ENCODE data around the gene SERPINE1. TPM values are rescaled to one million over a fixed set of nuclear protein-coding genes. Genes with fewer than 3 reads are reported as not detected.
"Not testable (repeated sequence)": the region's sequence is repeated elsewhere in the genome, so short reads cannot be mapped to it uniquely, and the experiment has no call there.

The SERPINE1 gene
- total and polyA plus RNA-seq, 4 donors, result 12.4 to 436 (median 37.0) TPM

- WGBS, 2 donors, result 58 to 75% methylated on average over 15 of the region's 15 CpGs
- Histone ChIP-seq H3K36me3 (ENCODE audit: control insufficient read depth in 4 of 4, insufficient read depth in 4 of 4, low read length in 4 of 4) (no peaks in the 10 kb centered on the region), H3K4me1 (ENCODE audit: control insufficient read depth in 5 of 5, insufficient read depth in 5 of 5, low read length in 5 of 5) (peaks cover 0 to 15% (median 4%) of the 10 kb centered on the region in 5 donors), H3K9me3 (ENCODE audit: control insufficient read depth in 4 of 4, insufficient read depth in 3 of 4, low read length in 3 of 4) (no peaks in the 10 kb centered on the region), H3K9ac (ENCODE audit: insufficient read depth in 1 of 2, low read length in 2 of 2) (no peak overlapping the region), H3K27me3 (ENCODE audit: control insufficient read depth in 3 of 3, insufficient read depth in 3 of 3, low read length in 2 of 3) (no peaks in the 10 kb centered on the region), H3K27ac (ENCODE audit: low read depth in 1 of 2, low read length in 1 of 2) (no peak overlapping the region), H3K4me3 (no peak overlapping the region)
- no peak for DNase-seq
- no peak for ATAC-seq (ENCODE audit: insufficient read depth, low FRiP score)
- TF ChIP-seq, protein P1, sequence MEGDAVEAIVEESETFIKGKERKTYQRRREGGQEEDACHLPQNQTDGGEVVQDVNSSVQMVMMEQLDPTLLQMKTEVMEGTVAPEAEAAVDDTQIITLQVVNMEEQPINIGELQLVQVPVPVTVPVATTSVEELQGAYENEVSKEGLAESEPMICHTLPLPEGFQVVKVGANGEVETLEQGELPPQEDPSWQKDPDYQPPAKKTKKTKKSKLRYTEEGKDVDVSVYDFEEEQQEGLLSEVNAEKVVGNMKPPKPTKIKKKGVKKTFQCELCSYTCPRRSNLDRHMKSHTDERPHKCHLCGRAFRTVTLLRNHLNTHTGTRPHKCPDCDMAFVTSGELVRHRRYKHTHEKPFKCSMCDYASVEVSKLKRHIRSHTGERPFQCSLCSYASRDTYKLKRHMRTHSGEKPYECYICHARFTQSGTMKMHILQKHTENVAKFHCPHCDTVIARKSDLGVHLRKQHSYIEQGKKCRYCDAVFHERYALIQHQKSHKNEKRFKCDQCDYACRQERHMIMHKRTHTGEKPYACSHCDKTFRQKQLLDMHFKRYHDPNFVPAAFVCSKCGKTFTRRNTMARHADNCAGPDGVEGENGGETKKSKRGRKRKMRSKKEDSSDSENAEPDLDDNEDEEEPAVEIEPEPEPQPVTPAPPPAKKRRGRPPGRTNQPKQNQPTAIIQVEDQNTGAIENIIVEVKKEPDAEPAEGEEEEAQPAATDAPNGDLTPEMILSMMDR (IDR thresholded peaks at IDR 0.05; ENCODE audit: control extremely low read depth, extremely low read depth), result no peak
These were observed 22.7 kb upstream of the SERPINE1 start for GRCh38 chr7:101104193-101104713.

GRCh38 chr7:101104799-101105198 lies 22.1 kb upstream of the SERPINE1 start:
- Histone ChIP-seq H3K9ac (ENCODE audit: insufficient read depth in 1 of 2, low read length in 2 of 2) (no peak overlapping the region), H3K4me1 (ENCODE audit: control insufficient read depth in 5 of 5, insufficient read depth in 5 of 5, low read length in 5 of 5) (peaks cover 0 to 15% (median 4%) of the 10 kb centered on the region in 5 donors), H3K9me3 (ENCODE audit: control insufficient read depth in 4 of 4, insufficient read depth in 3 of 4, low read length in 3 of 4) (no peaks in the 10 kb centered on the region), H3K27ac (ENCODE audit: low read depth in 1 of 2, low read length in 1 of 2) (no peak overlapping the region), H3K27me3 (ENCODE audit: control insufficient read depth in 3 of 3, insufficient read depth in 3 of 3, low read length in 2 of 3) (no peaks in the 10 kb centered on the region), H3K36me3 (ENCODE audit: control insufficient read depth in 4 of 4, insufficient read depth in 4 of 4, low read length in 4 of 4) (no peaks in the 10 kb centered on the region), H3K4me3 (no peak overlapping the region)
- 57 to 79% methylated on average over 3 of the region's 3 CpGs for WGBS, 2 donors
- DNase-seq, result no peak
- no peak for ATAC-seq (ENCODE audit: insufficient read depth, low FRiP score)
- TF ChIP-seq, protein P1 (IDR thresholded peaks at IDR 0.05; ENCODE audit: control extremely low read depth, extremely low read depth), result no peak

GRCh38 chr7:101105248-101105647 lies 21.7 kb upstream of the SERPINE1 start:
- H3K36me3 ChIP-seq (ENCODE audit: control insufficient read depth in 4 of 4, insufficient read depth in 4 of 4, low read length in 4 of 4); DNase-seq; H3K4me3 ChIP-seq; H3K9ac ChIP-seq (ENCODE audit: insufficient read depth in 1 of 2, low read length in 2 of 2); H3K9me3 ChIP-seq (ENCODE audit: control insufficient read depth in 4 of 4, insufficient read depth in 3 of 4, low read length in 3 of 4); ATAC-seq (ENCODE audit: insufficient read depth, low FRiP score); H3K27me3 ChIP-seq (ENCODE audit: control insufficient read depth in 3 of 3, insufficient read depth in 3 of 3, low read length in 2 of 3); H3K27ac ChIP-seq (ENCODE audit: low read depth in 1 of 2, low read length in 1 of 2): not testable (repeated sequence)
- 70 to 79% methylated on average over 5 of the region's 5 CpGs for WGBS, 2 donors
- H3K4me1 ChIP-seq (ENCODE audit: control insufficient read depth in 5 of 5, insufficient read depth in 5 of 5, low read length in 5 of 5), result peaks cover 0 to 14% (median 0%) of the 10 kb centered on the region in 5 donors

DNA sequence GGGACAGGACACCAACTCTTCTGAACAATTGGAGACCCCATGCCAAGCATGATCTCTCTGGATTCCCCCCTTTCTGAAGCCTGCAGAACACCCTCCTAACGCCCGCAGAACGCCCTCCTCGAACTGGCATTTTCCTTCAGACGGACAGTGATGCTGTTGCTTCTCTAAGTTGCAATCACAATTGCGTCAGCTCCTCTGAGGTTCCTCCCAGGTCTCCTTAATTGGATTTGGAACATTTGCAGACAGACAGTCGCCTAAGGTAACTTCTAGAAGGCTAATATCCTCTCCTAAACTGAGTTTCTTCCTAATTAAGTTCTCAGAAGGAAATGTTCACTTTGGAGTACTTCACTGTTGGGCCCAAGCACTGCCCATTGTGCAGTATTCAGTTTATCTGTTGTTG lies 20.5 kb upstream of the SERPINE1 start:
- 43 to 83% methylated on average over 7 of the region's 7 CpGs for WGBS, 2 donors
- TF ChIP-seq, protein P1 (IDR thresholded peaks at IDR 0.05; ENCODE audit: control extremely low read depth, extremely low read depth), result no peak
- no peak for DNase-seq

More for the DNA sequence above, 20.5 kb upstream of the SERPINE1 start:
- H3K36me3 ChIP-seq (ENCODE audit: control insufficient read depth in 4 of 4, insufficient read depth in 4 of 4, low read length in 4 of 4), result no peaks in the 10 kb centered on the region
- no peak overlapping the region for H3K4me3 ChIP-seq
- H3K9ac ChIP-seq (ENCODE audit: insufficient read depth in 1 of 2, low read length in 2 of 2), result no peak overlapping the region
- H3K9me3 ChIP-seq (ENCODE audit: control insufficient read depth in 4 of 4, insufficient read depth in 3 of 4, low read length in 3 of 4), result no peaks in the 10 kb centered on the region
- no peak overlapping the region for H3K27ac ChIP-seq (ENCODE audit: low read depth in 1 of 2, low read length in 1 of 2)
- peaks cover 0 to 8% (median 0%) of the 10 kb centered on the region in 5 donors for H3K4me1 ChIP-seq (ENCODE audit: control insufficient read depth in 5 of 5, insufficient read depth in 5 of 5, low read length in 5 of 5)
- ATAC-seq (ENCODE audit: insufficient read depth, low FRiP score), result no peak
- H3K27me3 ChIP-seq (ENCODE audit: control insufficient read depth in 3 of 3, insufficient read depth in 3 of 3, low read length in 2 of 3), result no peaks in the 10 kb centered on the region

Measured in lung (tissue), 12 donors.